Stimulated activated CD8-positive, alpha-beta memory T cell treated with anti-CD3 and anti-CD28 coated beads, Interleukin-15, amount 100 ng/mL, for 4 hours (primary cell): ENCODE data around the gene YLPM1.

Experiments used
- DNase-seq, 2 donors: peaks; one replicate each; pipeline ENCODE4 v3.0.0-alpha.2; 2020; ENCODE audit warnings: low read depth in 2 of 2

YLPM1 gene

GRCh38 chr14:74793506-74794155 is 30.5 kb downstream of the YLPM1 start:
- DNase-seq = no peak

GRCh38 chr14:74794947-74795346 is 31.8 kb downstream of the YLPM1 start:
- DNase-seq = no peak

GRCh38 chr14:74799765-74800164 is 36.6 kb downstream of the YLPM1 start:
- DNase-seq = no peak

- DNase-seq = no peak
Measured at GRCh38 chr14:74800780-74801179, 37.7 kb downstream of the YLPM1 start.

- DNase-seq = no peak
Measured at GRCh38 chr14:74801396-74801795, 38.3 kb downstream of the YLPM1 start.

GRCh38 chr14:74804219-74804825 is 41.2 kb downstream of the YLPM1 start:
- DNase-seq = no peak

- DNase-seq = no peak
Measured at GRCh38 chr14:74807853-74808545, 44.9 kb downstream of the YLPM1 start.

GRCh38 chr14:74816124-74816523 is 53.0 kb downstream of the YLPM1 start:
- DNase-seq = no peak

GRCh38 chr14:74820288-74820687 is 57.2 kb downstream of the YLPM1 start:
- DNase-seq = no peak

- DNase-seq = no peak
Measured at GRCh38 chr14:74821267-74821915, 58.3 kb downstream of the YLPM1 start.

GRCh38 chr14:74824997-74825396 is 61.9 kb downstream of the YLPM1 start:
- DNase-seq = no peak

GRCh38 chr14:74826574-74826973 is 63.5 kb downstream of the YLPM1 start:
- no peak for DNase-seq

- no peak for DNase-seq
Measured at GRCh38 chr14:74829251-74829650, 66.1 kb downstream of the YLPM1 start.

- no peak for DNase-seq
Measured at GRCh38 chr14:74832849-74833248, 69.7 kb downstream of the YLPM1 start.

- no peak for DNase-seq
Measured at GRCh38 chr14:74834692-74835392, 71.7 kb downstream of the YLPM1 start.

- no peak for DNase-seq
Measured at GRCh38 chr14:74835645-74836250, 72.6 kb downstream of the YLPM1 start.

GRCh38 chr14:74836251-74836960 is 73.3 kb downstream of the YLPM1 start:
- no peak for DNase-seq

GRCh38 chr14:74838166-74838565 is 75.0 kb downstream of the YLPM1 start:
- DNase-seq = no peak

GRCh38 chr14:74840603-74841030 is 77.5 kb downstream of the YLPM1 start:
- DNase-seq = no peak

GRCh38 chr14:74841230-74842207 is 78.4 kb downstream of the YLPM1 start:
- DNase-seq = no peak
